H1 (cell line): ENCODE measurements around the gene NUP50.

Source experiments
- CHD1 ChIP-seq: IDR thresholded peaks from 2 replicates; pipeline ENCODE4 v1.6.1; 2012; ENCODE audit warnings: low read depth, low read length, improper control_type of control experiment
- EGR1 ChIP-seq: IDR thresholded peaks from 2 replicates; pipeline ENCODE4 v1.6.1; 2011; ENCODE audit warnings: low read depth, low read length, borderline replicate concordance
- POLR2AphosphoS5 ChIP-seq: IDR thresholded peaks from 2 replicates; pipeline ENCODE4 v1.6.1; 2011; ENCODE audit warnings: low read depth, low read length
- RAD21 ChIP-seq, 2 experiments: IDR thresholded peaks in 1 of 2; conservative IDR thresholded peaks in 1 of 2; 2 replicates each; pipeline ENCODE4 v1.6.1; 2011; ENCODE audit warnings: low read depth in 2 of 2, low read length in 2 of 2, improper control_type of control experiment in 1 of 2, inconsistent platforms in 1 of 2, mild to moderate bottlenecking in 1 of 2, moderate library complexity in 1 of 2
- RXRA ChIP-seq: IDR thresholded peaks from 2 replicates; pipeline ENCODE4 v1.6.1; 2011; ENCODE audit warnings: low read depth, mild to moderate bottlenecking, low read length, moderate library complexity; ENCODE audit not compliant: insufficient read depth
- TAF1 ChIP-seq: IDR thresholded peaks from 2 replicates; pipeline ENCODE4 v1.6.1; 2011; ENCODE audit warnings: mild to moderate bottlenecking, low read depth, low read length
- TAF7 ChIP-seq: optimal IDR thresholded peaks from 2 replicates; pipeline ENCODE3; 2011; ENCODE audit warnings: low read depth, mild to moderate bottlenecking, inconsistent platforms, low read length, moderate library complexity, borderline replicate concordance
- TF ChIP-seq, protein P1 (sequence below), 3 experiments: IDR thresholded peaks; 1 replicate in 2 of 3; 2 replicates in 1 of 3; pipeline versions ENCODE4 v1.5.1 to v1.6.1; 2011; ENCODE audit warnings: low read length in 3 of 3, mild to moderate bottlenecking in 3 of 3, inconsistent platforms in 2 of 3, low read depth in 1 of 3, moderate library complexity in 1 of 3; ENCODE audit not compliant: insufficient read depth in 1 of 3; ENCODE audit errors: control extremely low read depth in 1 of 3
- TF ChIP-seq, protein P2 (sequence below): IDR thresholded peaks from 2 replicates; pipeline ENCODE4 v1.6.1; 2012; ENCODE audit warnings: low read length, inconsistent platforms

DNA sequence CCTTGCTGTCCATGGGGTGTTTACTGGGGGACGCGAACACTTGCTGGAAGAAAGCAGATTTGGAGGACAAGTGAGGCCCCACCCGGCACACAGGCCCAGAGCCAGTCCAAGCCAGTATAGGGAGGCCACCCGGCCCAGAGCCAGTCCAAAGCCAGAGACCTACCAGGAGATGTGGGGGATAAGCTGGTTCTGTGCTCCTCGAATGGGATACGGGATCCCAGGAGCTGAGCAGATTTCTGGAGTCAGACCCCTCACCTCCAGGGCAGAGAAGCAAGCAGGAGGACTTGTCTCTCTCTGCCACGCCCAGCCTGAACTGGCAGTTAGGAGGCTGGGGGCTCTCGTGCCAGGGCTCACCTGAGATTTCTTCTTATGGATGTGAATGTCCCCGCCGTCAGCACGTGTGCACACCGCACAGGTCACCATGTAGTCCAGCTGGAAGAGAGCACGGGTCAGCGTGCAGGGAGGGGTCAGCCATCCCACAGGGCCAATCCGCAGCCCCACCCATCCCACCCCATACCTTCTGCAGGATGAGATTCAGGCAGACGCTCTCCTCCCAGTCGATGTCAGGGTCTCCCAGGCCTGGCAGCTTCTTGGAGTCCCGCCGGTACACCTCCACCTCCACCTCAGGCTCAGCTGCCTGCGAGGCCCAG, 41.7 kb downstream of the NUP50 start:
- TF ChIP-seq, protein P1, sequence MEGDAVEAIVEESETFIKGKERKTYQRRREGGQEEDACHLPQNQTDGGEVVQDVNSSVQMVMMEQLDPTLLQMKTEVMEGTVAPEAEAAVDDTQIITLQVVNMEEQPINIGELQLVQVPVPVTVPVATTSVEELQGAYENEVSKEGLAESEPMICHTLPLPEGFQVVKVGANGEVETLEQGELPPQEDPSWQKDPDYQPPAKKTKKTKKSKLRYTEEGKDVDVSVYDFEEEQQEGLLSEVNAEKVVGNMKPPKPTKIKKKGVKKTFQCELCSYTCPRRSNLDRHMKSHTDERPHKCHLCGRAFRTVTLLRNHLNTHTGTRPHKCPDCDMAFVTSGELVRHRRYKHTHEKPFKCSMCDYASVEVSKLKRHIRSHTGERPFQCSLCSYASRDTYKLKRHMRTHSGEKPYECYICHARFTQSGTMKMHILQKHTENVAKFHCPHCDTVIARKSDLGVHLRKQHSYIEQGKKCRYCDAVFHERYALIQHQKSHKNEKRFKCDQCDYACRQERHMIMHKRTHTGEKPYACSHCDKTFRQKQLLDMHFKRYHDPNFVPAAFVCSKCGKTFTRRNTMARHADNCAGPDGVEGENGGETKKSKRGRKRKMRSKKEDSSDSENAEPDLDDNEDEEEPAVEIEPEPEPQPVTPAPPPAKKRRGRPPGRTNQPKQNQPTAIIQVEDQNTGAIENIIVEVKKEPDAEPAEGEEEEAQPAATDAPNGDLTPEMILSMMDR (IDR thresholded peaks at IDR 0.05; ENCODE audit: control extremely low read depth in 1 of 3, insufficient read depth in 1 of 3, low read depth in 1 of 3, low read length in 3 of 3): no peak
- no peak for TF ChIP-seq TAF7
- TF ChIP-seq POLR2AphosphoS5: no peak
- no peak for TF ChIP-seq TAF1
- no peak for TF ChIP-seq EGR1
- TF ChIP-seq, protein P2, sequence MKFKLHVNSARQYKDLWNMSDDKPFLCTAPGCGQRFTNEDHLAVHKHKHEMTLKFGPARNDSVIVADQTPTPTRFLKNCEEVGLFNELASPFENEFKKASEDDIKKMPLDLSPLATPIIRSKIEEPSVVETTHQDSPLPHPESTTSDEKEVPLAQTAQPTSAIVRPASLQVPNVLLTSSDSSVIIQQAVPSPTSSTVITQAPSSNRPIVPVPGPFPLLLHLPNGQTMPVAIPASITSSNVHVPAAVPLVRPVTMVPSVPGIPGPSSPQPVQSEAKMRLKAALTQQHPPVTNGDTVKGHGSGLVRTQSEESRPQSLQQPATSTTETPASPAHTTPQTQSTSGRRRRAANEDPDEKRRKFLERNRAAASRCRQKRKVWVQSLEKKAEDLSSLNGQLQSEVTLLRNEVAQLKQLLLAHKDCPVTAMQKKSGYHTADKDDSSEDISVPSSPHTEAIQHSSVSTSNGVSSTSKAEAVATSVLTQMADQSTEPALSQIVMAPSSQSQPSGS: no peak
- no peak for TF ChIP-seq RAD21 (IDR thresholded peaks at IDR 0.05 in 1 of 2, conservative IDR thresholded peaks at IDR 0.05 in 1 of 2; ENCODE audit: low read depth in 2 of 2, low read length in 2 of 2)
- no peak for TF ChIP-seq RXRA
- no peak for TF ChIP-seq CHD1
